Peyer's patch (tissue), 4 donors: ENCODE data around the gene RNF26. TPM values are rescaled to one million over a fixed set of nuclear protein-coding genes. Genes with fewer than 3 reads are reported as not detected.
A peak's percentile ranks its signal among the peaks of the same experiment; 100 is the strongest.

Source experiments
- DNase-seq, 3 donors: peaks; one replicate each; pipeline ENCODE4 v3.0.0-alpha.2; 2017 to 2019
- H3K27ac ChIP-seq, 4 donors: fragments of 200-600 bp; sonication (generic); one replicate each; pipeline ENCODE4 v1.5.1; 2016 to 2019
- H3K27me3 ChIP-seq, 2 donors: fragments of 200-600 bp; sonication (generic); one replicate each; pipeline ENCODE4 v1.5.1; 2019
- H3K36me3 ChIP-seq, 3 donors: fragments of 200-600 bp; sonication (generic); one replicate each; pipeline ENCODE4 v1.5.1; 2016 to 2019
- H3K4me1 ChIP-seq, 4 donors: fragments of 200-600 bp; sonication (generic); one replicate each; pipeline ENCODE4 v1.5.1; 2016 to 2019
- H3K4me3 ChIP-seq, 4 donors: fragments of 200-600 bp; sonication (generic); 1 replicate in 3 of 4; 2 replicates in 1 of 4; pipeline ENCODE4 v1.5.1; 2016 to 2019; ENCODE audit warnings: mild to moderate bottlenecking in 1 of 4
- H3K9me3 ChIP-seq, 4 donors: fragments of 200-600 bp; sonication (generic); one replicate each; pipeline ENCODE4 v1.5.1; 2016 to 2019; ENCODE audit warnings: mild to moderate bottlenecking in 1 of 4
- POLR2A ChIP-seq, 2 donors: fragments of 450-650 bp; IDR thresholded peaks; one replicate each; pipeline ENCODE4 v1.5.1; 2017; ENCODE audit warnings: antibody characterized with exemption in 2 of 2, mild to moderate bottlenecking in 2 of 2, moderate library complexity in 2 of 2
- total RNA-seq, 4 donors: library from RNA; depleted of rRNA; stranded (reverse); fragments of >200 nt; gene quantifications; one replicate each; pipeline ENCODE4 v1.1.0, GENCODE V29; 2016
- TF ChIP-seq, protein P1 (sequence below), 6 experiments: fragments of 450-650 bp in 4 of 6; fragments of 200-600 bp in 2 of 6; sonication (generic) in 1 of 6; IDR thresholded peaks; one replicate each; pipeline ENCODE4 v1.5.1; 2017 to 2019; ENCODE audit warnings: antibody characterized with exemption in 6 of 6, mild to moderate bottlenecking in 3 of 6, moderate library complexity in 1 of 6

The RNF26 gene
- total RNA-seq, 4 donors from 2014 or later, result 15.5 to 23.4 (median 16.5) TPM

DNA sequence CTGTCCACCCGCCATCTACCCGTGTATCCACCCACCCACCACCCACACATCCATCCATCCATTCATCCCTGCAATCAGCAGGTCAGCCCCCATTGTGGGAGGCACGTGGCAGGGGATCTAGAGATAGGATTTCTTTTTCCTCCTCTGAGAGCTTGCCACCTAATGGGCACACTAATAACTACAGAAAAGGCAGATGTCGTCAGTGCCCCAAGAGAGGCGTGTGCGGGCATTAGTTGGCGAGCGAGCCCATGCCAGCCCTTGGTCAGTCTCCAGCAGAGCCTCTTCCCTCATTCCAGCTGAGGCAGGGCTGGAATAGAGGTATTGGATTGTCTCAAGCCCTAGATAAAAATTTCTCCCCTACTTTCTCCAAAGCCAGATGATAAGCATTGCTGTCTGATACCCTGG, 37.5 kb downstream of the RNF26 start:
- no peaks in the 10 kb centered on the region for H3K27me3 ChIP-seq
- DNase-seq, result peak in 1 of 3 donors; percentile 59
- peak overlapping the region in 3 of 4 donors; percentile 78 to 97 (median 96) for H3K27ac ChIP-seq
- TF ChIP-seq, protein P1, sequence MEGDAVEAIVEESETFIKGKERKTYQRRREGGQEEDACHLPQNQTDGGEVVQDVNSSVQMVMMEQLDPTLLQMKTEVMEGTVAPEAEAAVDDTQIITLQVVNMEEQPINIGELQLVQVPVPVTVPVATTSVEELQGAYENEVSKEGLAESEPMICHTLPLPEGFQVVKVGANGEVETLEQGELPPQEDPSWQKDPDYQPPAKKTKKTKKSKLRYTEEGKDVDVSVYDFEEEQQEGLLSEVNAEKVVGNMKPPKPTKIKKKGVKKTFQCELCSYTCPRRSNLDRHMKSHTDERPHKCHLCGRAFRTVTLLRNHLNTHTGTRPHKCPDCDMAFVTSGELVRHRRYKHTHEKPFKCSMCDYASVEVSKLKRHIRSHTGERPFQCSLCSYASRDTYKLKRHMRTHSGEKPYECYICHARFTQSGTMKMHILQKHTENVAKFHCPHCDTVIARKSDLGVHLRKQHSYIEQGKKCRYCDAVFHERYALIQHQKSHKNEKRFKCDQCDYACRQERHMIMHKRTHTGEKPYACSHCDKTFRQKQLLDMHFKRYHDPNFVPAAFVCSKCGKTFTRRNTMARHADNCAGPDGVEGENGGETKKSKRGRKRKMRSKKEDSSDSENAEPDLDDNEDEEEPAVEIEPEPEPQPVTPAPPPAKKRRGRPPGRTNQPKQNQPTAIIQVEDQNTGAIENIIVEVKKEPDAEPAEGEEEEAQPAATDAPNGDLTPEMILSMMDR (IDR thresholded peaks at IDR 0.05), result peak in 3 of 6 experiments; percentile 53 to 65 (median 60)
- no peak for TF ChIP-seq POLR2A (IDR thresholded peaks at IDR 0.05)
- no peaks in the 10 kb centered on the region for H3K9me3 ChIP-seq
- peaks cover 0 to 66% (median 13%) of the 10 kb centered on the region in 4 donors for H3K4me1 ChIP-seq
- no peaks in the 10 kb centered on the region for H3K36me3 ChIP-seq
- H3K4me3 ChIP-seq, result no peak overlapping the region

DNA sequence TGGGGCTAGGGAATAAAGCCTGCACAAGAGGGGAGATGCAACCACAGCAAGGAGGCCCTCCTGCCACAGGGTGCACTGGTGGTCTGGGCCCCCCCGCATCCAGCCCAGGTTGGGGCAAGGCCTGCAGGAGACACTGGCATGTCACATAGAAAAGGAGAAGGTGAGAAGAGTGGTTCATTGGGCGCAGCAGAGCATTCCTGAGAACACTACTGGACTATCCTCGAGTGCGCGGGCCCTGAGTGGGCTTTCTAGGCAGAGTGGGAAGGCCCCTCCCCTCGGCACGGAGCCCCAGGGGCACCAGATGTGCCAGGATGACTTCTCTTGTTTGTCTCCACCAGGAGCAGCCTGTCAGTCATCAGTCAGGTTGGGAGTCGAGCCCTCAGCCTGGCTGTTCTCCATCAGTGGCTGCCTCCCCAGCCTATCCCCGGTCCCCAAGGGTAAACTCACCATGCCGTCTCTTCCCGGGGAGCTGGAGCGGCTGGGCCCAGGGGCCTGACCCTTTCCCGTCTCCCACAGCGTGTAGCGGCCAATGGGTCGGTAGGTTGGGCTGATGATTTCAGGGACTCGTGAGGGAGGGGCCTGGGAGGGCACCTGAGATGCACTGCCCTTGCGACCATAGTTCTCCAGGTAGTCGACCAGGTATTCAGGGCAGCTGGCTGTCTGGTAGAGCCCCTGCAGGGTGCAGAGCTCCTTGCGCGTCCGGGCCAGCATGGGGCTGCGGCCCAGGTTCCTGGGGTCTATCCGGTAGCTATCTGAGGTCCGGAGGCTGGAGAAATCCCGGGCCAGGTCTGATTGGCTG, 38.1 kb downstream of the RNF26 start:
- Histone ChIP-seq H3K36me3 (no peaks in the 10 kb centered on the region), H3K27ac (peak overlapping the region in 1 of 4 donors; percentile 97), H3K4me3 (no peak overlapping the region), H3K27me3 (no peaks in the 10 kb centered on the region), H3K9me3 (no peaks in the 10 kb centered on the region), H3K4me1 (peaks cover 0 to 59% (median 10%) of the 10 kb centered on the region in 4 donors)
- DNase-seq, result no peak
- TF ChIP-seq POLR2A (IDR thresholded peaks at IDR 0.05), result no peak
- TF ChIP-seq, protein P1 (IDR thresholded peaks at IDR 0.05), result no peak

DNA sequence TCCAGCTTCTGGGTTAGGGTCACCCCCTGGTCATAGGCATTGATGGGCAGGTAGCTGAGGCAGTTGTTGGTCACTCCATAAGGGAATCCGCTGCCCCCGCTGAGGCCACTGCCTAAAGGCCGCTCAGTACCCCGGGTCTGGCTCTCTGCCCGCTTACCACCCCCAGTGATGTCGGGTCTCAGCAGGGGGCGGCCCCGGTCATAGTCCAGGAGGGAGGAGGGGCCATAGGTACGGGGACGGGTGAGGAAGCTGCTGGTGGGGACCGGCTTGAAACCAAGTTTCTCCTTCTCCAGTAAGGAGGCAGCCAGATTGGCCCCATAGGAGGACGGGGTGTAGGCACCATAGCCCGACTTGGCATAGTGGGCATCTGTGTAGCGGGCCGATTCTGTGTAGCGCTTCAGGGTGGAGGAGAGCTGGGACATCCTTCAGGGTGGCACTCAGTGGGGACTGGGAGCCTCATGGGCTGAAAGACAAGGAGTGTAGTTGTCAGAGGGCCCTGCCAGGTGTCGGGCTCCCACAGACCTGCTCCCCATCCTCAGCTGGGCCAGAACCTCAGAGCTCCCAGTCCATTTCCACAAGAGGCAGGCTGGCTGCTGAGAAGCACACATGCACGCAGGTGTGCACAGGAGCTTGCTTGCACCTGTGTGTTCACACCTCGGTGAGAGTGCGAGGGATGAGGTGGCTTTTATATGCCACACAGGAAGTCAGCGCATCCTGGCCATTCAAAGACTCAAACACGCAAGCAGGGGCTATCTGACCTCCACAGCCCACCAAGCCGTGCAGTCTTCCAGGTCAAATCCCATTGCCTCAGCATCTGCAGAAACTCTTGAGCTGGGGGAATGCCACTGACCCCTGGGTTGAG, 39.0 kb downstream of the RNF26 start:
- H3K4me3 ChIP-seq, result no peak overlapping the region
- H3K4me1 ChIP-seq, result peaks cover 0 to 51% (median 8%) of the 10 kb centered on the region in 4 donors
- DNase-seq, result no peak
- no peak overlapping the region for H3K27ac ChIP-seq
- no peaks in the 10 kb centered on the region for H3K27me3 ChIP-seq
- H3K9me3 ChIP-seq, result no peaks in the 10 kb centered on the region
- TF ChIP-seq POLR2A (IDR thresholded peaks at IDR 0.05), result no peak
- TF ChIP-seq, protein P1 (IDR thresholded peaks at IDR 0.05), result no peak
- no peaks in the 10 kb centered on the region for H3K36me3 ChIP-seq

DNA sequence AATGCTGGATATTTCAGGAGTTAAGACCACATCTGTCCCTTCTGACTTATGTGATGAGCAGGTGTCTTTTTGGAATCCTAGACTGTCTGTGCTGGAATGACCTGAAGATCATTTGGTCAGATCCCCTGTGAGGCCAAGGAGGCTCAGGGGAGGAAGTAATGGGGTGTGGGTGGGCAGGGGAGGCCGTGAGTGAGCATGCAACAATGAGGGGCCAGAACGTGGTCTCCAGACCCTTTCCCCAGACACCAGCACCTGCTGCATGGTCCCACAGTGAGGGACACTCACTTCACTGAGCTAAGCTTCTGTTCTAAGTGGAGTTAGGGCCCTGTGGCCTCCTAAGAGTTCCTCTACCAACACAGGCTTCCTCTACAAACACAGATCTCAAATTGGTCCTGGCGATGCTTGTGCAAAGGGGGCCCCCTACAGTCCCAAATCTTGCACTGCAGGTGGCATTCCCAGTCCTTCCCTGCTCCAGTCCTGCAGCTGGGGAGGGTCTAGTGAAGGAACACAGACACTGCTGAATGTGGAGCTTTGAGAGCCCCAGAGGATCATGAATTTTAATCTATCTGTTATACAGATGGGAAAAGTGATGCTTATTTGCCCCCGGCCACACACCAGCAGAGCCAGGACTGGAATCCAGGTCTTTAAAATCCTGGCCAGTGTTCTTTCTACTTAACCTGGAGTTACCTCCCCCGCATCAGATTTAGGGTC, 39.7 kb downstream of the RNF26 start:
- H3K9me3 ChIP-seq, result no peaks in the 10 kb centered on the region
- H3K27ac ChIP-seq, result peak overlapping the region in 1 of 4 donors; percentile 70
- H3K36me3 ChIP-seq, result no peaks in the 10 kb centered on the region
- H3K4me1 ChIP-seq, result peaks cover 0 to 44% (median 8%) of the 10 kb centered on the region in 4 donors
- H3K4me3 ChIP-seq, result no peak overlapping the region
- TF ChIP-seq POLR2A (IDR thresholded peaks at IDR 0.05), result no peak
- TF ChIP-seq, protein P1 (IDR thresholded peaks at IDR 0.05), result peak in 5 of 6 experiments; percentile 44 to 95 (median 94)
- peak in 2 of 3 donors; percentile 83 to 85 for DNase-seq
- no peaks in the 10 kb centered on the region for H3K27me3 ChIP-seq
